Upper lobe of left lung (tissue), 4 donors: ENCODE measurements around the gene PAQR5.

Experiments used
- CTCF ChIP-seq, 6 experiments: fragments of 450-650 bp in 4 of 6; fragments of 200-600 bp in 2 of 6; sonication (generic) in 2 of 6; IDR thresholded peaks; one replicate each; pipeline ENCODE4 v1.5.1; 2016 to 2019; ENCODE audit warnings: antibody characterized with exemption in 6 of 6
- POLR2AphosphoS5 ChIP-seq, 2 donors: sonication (generic); formaldehyde crosslinking; IDR thresholded peaks; one replicate each; pipeline ENCODE4 v1.5.1; 2017; ENCODE audit warnings: antibody characterized with exemption in 2 of 2

GRCh38 chr15:69342460-69343076 lies 43.9 kb downstream of the PAQR5 start:
- TF ChIP-seq CTCF (IDR thresholded peaks at IDR 0.05) (no peak), POLR2AphosphoS5 (IDR thresholded peaks at IDR 0.05) (no peak)
